WTC11 (cell line): ENCODE data around the gene STK10. TPM values are rescaled to one million over a fixed set of nuclear protein-coding genes. Genes with fewer than 3 reads are reported as not detected.

ENCODE experiments used
- ATAC-seq: fragments of 200-7000 bp; cut with Tn5 transposase; 2 replicates; pipeline ENCODE4 v1.10.0; 2021; ENCODE audit warnings: mild to moderate bottlenecking, moderate library complexity
- CTCF ChIA-PET: fragments of 300-600 bp; sonication (Branson Sonifier 250); formaldehyde crosslinking; loops from one replicate; lab custom pipeline; 2021; ENCODE audit warnings: antibody characterized with exemption; lab: Charles Lee
- POLR2A ChIA-PET: fragments of 350-600 bp; sonication (Branson Sonifier 250); formaldehyde crosslinking; loops from one replicate; lab custom pipeline; 2021; ENCODE audit warnings: antibody characterized with exemption; lab: Charles Lee
- DNase-seq: peaks from one replicate; pipeline ENCODE4 v3.0.0; 2021; ENCODE audit warnings: low spot score
- H3K27ac Mint-ChIP-seq: 2 replicates; pipeline ENCODE4 v1.8.0; 2021; ENCODE audit warnings: mixed read lengths
- H3K27me3 Mint-ChIP-seq: 2 replicates; pipeline ENCODE4 v1.8.0; 2021; ENCODE audit warnings: low read depth, mild to moderate bottlenecking, moderate library complexity, mixed read lengths
- H3K36me3 Mint-ChIP-seq: 2 replicates; pipeline ENCODE4 v1.8.0; 2021; ENCODE audit warnings: mixed read lengths
- H3K4me1 Mint-ChIP-seq: 2 replicates; pipeline ENCODE4 v1.8.0; 2022; ENCODE audit warnings: mixed read lengths
- H3K4me3 Mint-ChIP-seq: 2 replicates; pipeline ENCODE4 v1.8.0; 2021; ENCODE audit warnings: mild to moderate bottlenecking, moderate library complexity, mixed read lengths
- H3K9me3 Mint-ChIP-seq: 2 replicates; pipeline ENCODE4 v1.8.0; 2021; ENCODE audit warnings: mixed read lengths
- FOXK1 ChIP-seq: sonication (generic); formaldehyde crosslinking; IDR thresholded peaks from 2 replicates; pipeline ENCODE4 v1.8.0; 2022; ENCODE audit warnings: mild to moderate bottlenecking, moderate library complexity, missing genetic modification reagents
- GABPB1 ChIP-seq: sonication (generic); formaldehyde crosslinking; IDR thresholded peaks from 2 replicates; pipeline ENCODE4 v1.8.1; 2023; ENCODE audit warnings: mild to moderate bottlenecking, missing genetic modification reagents
- HMGA2 ChIP-seq: fragments of 250-450 bp; sonication (Bioruptor Pico); IDR thresholded peaks from 2 replicates; pipeline ENCODE4 v1.4.0; 2021; ENCODE audit warnings: mild to moderate bottlenecking, moderate library complexity
- JAZF1 ChIP-seq: fragments of 250-450 bp; sonication (Bioruptor Pico); IDR thresholded peaks from 2 replicates; pipeline ENCODE4 v1.9.0; 2021; ENCODE audit warnings: moderate library complexity, mild to moderate bottlenecking, inconsistent platforms
- MXD4 ChIP-seq: fragments of 250-450 bp; sonication (Bioruptor Pico); IDR thresholded peaks from 2 replicates; pipeline ENCODE4 v1.8.0; 2021; ENCODE audit warnings: mild to moderate bottlenecking, moderate library complexity, borderline replicate concordance
- NFATC4 ChIP-seq: fragments of 250-450 bp; sonication (Bioruptor Pico); IDR thresholded peaks from 2 replicates; pipeline ENCODE4 v1.9.0; 2021; ENCODE audit warnings: mild to moderate bottlenecking
- PRDM15 ChIP-seq: sonication (generic); formaldehyde crosslinking; IDR thresholded peaks from 2 replicates; pipeline ENCODE4 v1.8.0; 2022; ENCODE audit warnings: missing genetic modification reagents
- USF1 ChIP-seq: sonication (generic); formaldehyde crosslinking; IDR thresholded peaks from 2 replicates; pipeline ENCODE4 v1.8.0; 2022; ENCODE audit warnings: mild to moderate bottlenecking, missing genetic modification reagents
- ZBTB43 ChIP-seq: sonication (generic); formaldehyde crosslinking; IDR thresholded peaks from 2 replicates; pipeline ENCODE4 v1.8.1; 2023; ENCODE audit warnings: mild to moderate bottlenecking, missing genetic modification reagents
- ZNF138 ChIP-seq: sonication (generic); formaldehyde crosslinking; conservative IDR thresholded peaks from 2 replicates; pipeline ENCODE4 v1.8.1; 2022; ENCODE audit warnings: mild to moderate bottlenecking, moderate library complexity, missing genetic modification reagents
- ZNF281 ChIP-seq: sonication (generic); formaldehyde crosslinking; IDR thresholded peaks from 2 replicates; pipeline ENCODE4 v1.8.0; 2023; ENCODE audit warnings: mild to moderate bottlenecking, missing genetic modification reagents
- ZNF317 ChIP-seq: sonication (generic); formaldehyde crosslinking; IDR thresholded peaks from 2 replicates; pipeline ENCODE4 v1.8.1; 2023; ENCODE audit warnings: low read depth, mild to moderate bottlenecking, moderate library complexity, missing genetic modification reagents, borderline replicate concordance
- ZNF396 ChIP-seq: fragments of 250-450 bp; sonication (Bioruptor Pico); IDR thresholded peaks from 2 replicates; pipeline ENCODE4 v1.8.0; 2021; ENCODE audit warnings: mild to moderate bottlenecking, moderate library complexity, borderline replicate concordance
- total RNA-seq: library from RNA; stranded (reverse); gene quantifications from 3 replicates; pipeline ENCODE4 v1.2.3, GENCODE V29; 2021
- TF ChIP-seq, protein P1 (sequence below): sonication (generic); formaldehyde crosslinking; IDR thresholded peaks from 2 replicates; pipeline ENCODE4 v1.8.0; 2022; ENCODE audit warnings: mild to moderate bottlenecking, missing genetic modification reagents
- TF ChIP-seq, protein P2 (sequence below): sonication (generic); formaldehyde crosslinking; IDR thresholded peaks from 2 replicates; pipeline ENCODE4 v1.8.1; 2022; ENCODE audit warnings: low read depth, mild to moderate bottlenecking, moderate library complexity, missing genetic modification reagents, borderline replicate concordance

STK10 gene
- total RNA-seq, 1 experiment from 2014 or later = 20.5 TPM

DNA sequence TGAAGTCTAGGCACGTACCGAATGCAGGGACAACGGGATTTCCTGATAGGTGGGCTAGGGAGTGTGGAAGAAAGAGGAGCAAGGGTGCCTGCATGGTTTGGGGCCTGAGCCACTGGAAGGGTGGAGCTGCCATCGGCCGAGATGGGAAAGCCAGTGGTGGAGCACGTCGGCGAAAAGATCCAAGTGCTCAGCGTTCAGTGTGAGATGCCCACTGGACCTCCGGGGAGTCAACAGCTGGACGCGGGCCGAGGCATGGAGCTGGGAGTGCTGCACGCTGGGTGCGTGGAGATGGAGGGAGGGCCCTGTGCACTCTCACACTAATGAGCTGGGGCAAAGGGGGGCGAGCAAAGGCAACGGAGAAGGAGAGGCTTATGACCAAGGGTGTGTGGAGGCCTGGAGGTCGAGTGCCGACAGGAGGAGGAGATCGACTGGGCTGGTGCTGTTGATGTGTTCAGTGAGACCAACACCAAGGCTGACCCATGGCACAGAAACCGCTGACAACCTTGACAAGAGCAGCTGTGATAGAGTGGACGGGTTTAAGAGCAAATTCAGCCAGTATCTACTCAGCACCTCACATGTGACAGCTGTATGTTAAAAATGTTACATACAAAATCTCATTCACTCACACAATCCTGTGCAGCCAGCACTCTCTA is 85.7 kb downstream of the STK10 start:
- TF ChIP-seq FOXK1 (CRISPR knock-in tag) (no peak), PRDM15 (CRISPR knock-in tag) (no peak), MXD4 (no peak), ZNF396 (CRISPR knock-in tag) (no peak)
- TF ChIP-seq, all 79 proteins: peak for 0
- H3K27ac Mint-ChIP-seq = peak overlapping the region; percentile 17
- ChIA-PET CTCF (interaction anchor here (1.2 kb wide), 1 partner anchor 86 kb away, joined by 4 read pairs; the partner anchor contains the start of gene STK10), POLR2A (no interaction called here)
- H3K4me1 Mint-ChIP-seq = peaks cover 27% of the 10 kb centered on the region
- ATAC-seq (no peak), DNase-seq (no peak)
- peaks cover 4% of the 10 kb centered on the region; the same call in 1 of the 2 replicates for H3K9me3 Mint-ChIP-seq
- no peak overlapping the region for H3K4me3 Mint-ChIP-seq
- H3K36me3 Mint-ChIP-seq = no peaks in the 10 kb centered on the region
- H3K27me3 Mint-ChIP-seq = no peaks in the 10 kb centered on the region

DNA sequence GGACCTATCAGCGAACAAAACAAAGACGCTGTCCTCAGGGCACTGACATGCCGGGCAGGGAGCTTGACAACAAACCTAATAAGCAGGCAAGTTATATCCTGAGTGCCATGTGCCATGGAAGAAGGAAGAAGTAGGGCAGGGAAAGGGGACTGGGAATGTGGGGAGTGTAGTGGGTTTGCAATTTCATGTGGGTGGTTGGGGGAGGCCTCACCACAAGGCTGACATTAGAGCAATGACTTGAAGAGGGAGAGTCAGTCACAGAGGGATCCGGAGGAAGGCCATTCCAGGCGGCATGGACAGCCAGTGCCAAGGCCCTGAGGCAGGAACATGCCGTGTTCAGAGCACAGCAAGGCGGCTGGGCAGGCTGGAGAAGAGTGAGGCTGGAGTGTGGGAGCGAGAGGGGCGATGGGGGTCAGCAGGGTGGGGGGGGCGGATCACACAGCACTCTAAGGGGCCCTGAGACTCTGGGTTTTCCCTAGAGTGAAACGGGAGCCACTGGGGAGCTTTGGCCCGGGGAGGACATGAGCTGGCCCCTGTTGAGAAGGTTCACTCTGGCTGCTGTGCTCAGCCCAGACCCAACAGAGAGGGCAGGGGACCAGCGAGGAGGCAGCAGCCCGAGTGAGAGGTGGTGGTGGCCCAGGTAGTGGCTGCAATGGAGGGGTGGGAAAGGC is 86.3 kb downstream of the STK10 start:
- H3K4me1 Mint-ChIP-seq = peaks cover 23% of the 10 kb centered on the region
- POLR2A ChIA-PET = no interaction called here
- DNase-seq (no peak), ATAC-seq (no peak)
- CTCF ChIA-PET = interaction anchor here (1.2 kb wide), 1 partner anchor 87 kb away, joined by 4 read pairs; the partner anchor contains the start of gene STK10
- peak overlapping the region; percentile 17 for H3K27ac Mint-ChIP-seq
- no peak overlapping the region for H3K4me3 Mint-ChIP-seq
- H3K36me3 Mint-ChIP-seq = no peaks in the 10 kb centered on the region
- TF ChIP-seq ZNF281 (CRISPR knock-in tag) (no peak), HMGA2 (no peak), GABPB1 (CRISPR knock-in tag) (no peak)
- H3K9me3 Mint-ChIP-seq = peaks cover 4% of the 10 kb centered on the region; the same call in 1 of the 2 replicates
- H3K27me3 Mint-ChIP-seq = no peaks in the 10 kb centered on the region

DNA sequence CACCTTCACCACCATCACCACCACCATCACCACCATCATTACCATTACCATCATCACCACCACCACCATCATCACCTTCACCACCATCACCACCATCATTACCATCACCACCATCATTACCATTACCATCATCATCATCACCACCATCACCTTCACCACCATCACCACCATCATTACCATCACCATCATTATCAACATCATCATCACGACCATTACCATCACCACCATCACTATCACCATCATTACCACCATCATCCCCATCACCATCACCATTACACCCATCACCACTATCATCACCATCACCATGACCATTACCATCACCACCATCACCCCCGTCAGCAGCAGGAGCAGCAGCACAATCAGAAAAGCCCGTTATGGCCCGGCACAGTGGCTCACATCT is 89.1 kb downstream of the STK10 start:
- Mint-ChIP-seq H3K36me3 (no peaks in the 10 kb centered on the region), H3K4me3 (no peak overlapping the region), H3K27me3 (no peaks in the 10 kb centered on the region), H3K27ac (no peak overlapping the region), H3K4me1 (peaks cover 21% of the 10 kb centered on the region), H3K9me3 (peaks cover 4% of the 10 kb centered on the region; the same call in 1 of the 2 replicates)
- ATAC-seq (no peak), DNase-seq (no peak)
- POLR2A ChIA-PET = no interaction called here
- CTCF ChIA-PET = no interaction called here
- no peak for TF ChIP-seq ZNF317 (CRISPR knock-in tag)
- no peak for TF ChIP-seq JAZF1 (CRISPR knock-in tag)
- TF ChIP-seq ZBTB43 (CRISPR knock-in tag) = no peak
- no peak for TF ChIP-seq ZNF396 (CRISPR knock-in tag)
- TF ChIP-seq, protein P1, sequence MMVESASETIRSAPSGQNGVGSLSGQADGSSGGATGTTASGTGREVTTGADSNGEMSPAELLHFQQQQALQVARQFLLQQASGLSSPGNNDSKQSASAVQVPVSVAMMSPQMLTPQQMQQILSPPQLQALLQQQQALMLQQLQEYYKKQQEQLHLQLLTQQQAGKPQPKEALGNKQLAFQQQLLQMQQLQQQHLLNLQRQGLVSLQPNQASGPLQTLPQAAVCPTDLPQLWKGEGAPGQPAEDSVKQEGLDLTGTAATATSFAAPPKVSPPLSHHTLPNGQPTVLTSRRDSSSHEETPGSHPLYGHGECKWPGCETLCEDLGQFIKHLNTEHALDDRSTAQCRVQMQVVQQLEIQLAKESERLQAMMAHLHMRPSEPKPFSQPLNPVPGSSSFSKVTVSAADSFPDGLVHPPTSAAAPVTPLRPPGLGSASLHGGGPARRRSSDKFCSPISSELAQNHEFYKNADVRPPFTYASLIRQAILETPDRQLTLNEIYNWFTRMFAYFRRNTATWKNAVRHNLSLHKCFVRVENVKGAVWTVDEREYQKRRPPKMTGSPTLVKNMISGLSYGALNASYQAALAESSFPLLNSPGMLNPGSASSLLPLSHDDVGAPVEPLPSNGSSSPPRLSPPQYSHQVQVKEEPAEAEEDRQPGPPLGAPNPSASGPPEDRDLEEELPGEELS (CRISPR knock-in tag) = no peak
- TF ChIP-seq ZNF138 = no peak
- TF ChIP-seq, protein P2, sequence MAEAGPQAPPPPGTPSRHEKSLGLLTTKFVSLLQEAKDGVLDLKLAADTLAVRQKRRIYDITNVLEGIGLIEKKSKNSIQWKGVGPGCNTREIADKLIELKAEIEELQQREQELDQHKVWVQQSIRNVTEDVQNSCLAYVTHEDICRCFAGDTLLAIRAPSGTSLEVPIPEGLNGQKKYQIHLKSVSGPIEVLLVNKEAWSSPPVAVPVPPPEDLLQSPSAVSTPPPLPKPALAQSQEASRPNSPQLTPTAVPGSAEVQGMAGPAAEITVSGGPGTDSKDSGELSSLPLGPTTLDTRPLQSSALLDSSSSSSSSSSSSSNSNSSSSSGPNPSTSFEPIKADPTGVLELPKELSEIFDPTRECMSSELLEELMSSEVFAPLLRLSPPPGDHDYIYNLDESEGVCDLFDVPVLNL (CRISPR knock-in tag) = no peak
- TF ChIP-seq USF1 = no peak
- no peak for TF ChIP-seq NFATC4 (CRISPR knock-in tag)
- no peak for TF ChIP-seq MXD4
